H1 (cell line): ENCODE measurements around the gene PRPF31. TPM values are rescaled to one million over a fixed set of nuclear protein-coding genes. Genes with fewer than 3 reads are reported as not detected.

ENCODE experiments used
- ASH2L ChIP-seq: fragments of 200-600, 300-600 bp; sonication (generic); IDR thresholded peaks from one replicate; pipeline ENCODE4 v1.7.1; 2017; ENCODE audit warnings: low read length
- BRCA1 ChIP-seq: IDR thresholded peaks from 2 replicates; pipeline ENCODE4 v1.6.1; 2012; ENCODE audit warnings: low read depth, low read length, improper control_type of control experiment
- CBX5 ChIP-seq: fragments of 300-800, 300-1000 bp; sonication (generic); IDR thresholded peaks from 2 replicates; pipeline ENCODE4 v1.7.1; 2016; ENCODE audit warnings: antibody characterized with exemption, low read length, low read depth
- CHD2 ChIP-seq: IDR thresholded peaks from 2 replicates; pipeline ENCODE4 v1.6.1; 2012; ENCODE audit warnings: low read length, improper control_type of control experiment
- CREB1 ChIP-seq: IDR thresholded peaks from 2 replicates; pipeline ENCODE4 v1.6.1; 2012; ENCODE audit warnings: inconsistent platforms
- HDAC2 ChIP-seq, 2 experiments: fragments of 300-600 bp in 1 of 2; sonication (generic) in 1 of 2; IDR thresholded peaks; 2 replicates each; pipeline ENCODE4 v1.6.1; 2011 to 2012; ENCODE audit warnings: low read depth in 2 of 2, low read length in 2 of 2, mild to moderate bottlenecking in 2 of 2, moderate library complexity in 2 of 2, borderline replicate concordance in 1 of 2, inconsistent platforms in 1 of 2
- HDAC6 ChIP-seq: IDR thresholded peaks from one replicate; pipeline ENCODE4 v1.7.1; 2012; ENCODE audit warnings: low read depth, mild to moderate bottlenecking, inconsistent platforms, low read length, moderate library complexity
- KDM1A ChIP-seq: fragments of 200-600, 300-600 bp; sonication (generic); IDR thresholded peaks from 2 replicates; pipeline ENCODE4 v1.7.1; 2016; ENCODE audit warnings: mild to moderate bottlenecking, low read length, borderline replicate concordance
- KDM5A ChIP-seq: fragments of 200-600 bp; IDR thresholded peaks from 2 replicates; pipeline ENCODE4 v1.7.1; 2012; ENCODE audit warnings: mild to moderate bottlenecking, low read length, inconsistent platforms, mixed read lengths
- NANOG ChIP-seq: IDR thresholded peaks from 2 replicates; pipeline ENCODE4 v1.6.1; 2011; ENCODE audit warnings: low read length, low read depth, mild to moderate bottlenecking, inconsistent platforms; ENCODE audit not compliant: insufficient read depth, poor library complexity, severe bottlenecking
- POU5F1 ChIP-seq: IDR thresholded peaks from 2 replicates; pipeline ENCODE4 v1.6.1; 2011; ENCODE audit warnings: low read depth, mild to moderate bottlenecking, low read length, moderate library complexity
- RFX5 ChIP-seq: IDR thresholded peaks from 2 replicates; pipeline ENCODE4 v1.6.1; 2011; ENCODE audit warnings: low read depth, low read length, improper control_type of control experiment, borderline replicate concordance
- RXRA ChIP-seq: IDR thresholded peaks from 2 replicates; pipeline ENCODE4 v1.6.1; 2011; ENCODE audit warnings: low read depth, mild to moderate bottlenecking, low read length, moderate library complexity; ENCODE audit not compliant: insufficient read depth
- SIN3A ChIP-seq, 2 experiments: IDR thresholded peaks in 1 of 2; conservative IDR thresholded peaks in 1 of 2; 2 replicates each; pipeline ENCODE4 v1.6.1; 2011 to 2012; ENCODE audit warnings: low read length in 2 of 2, improper control_type of control experiment in 1 of 2, low read depth in 1 of 2, mild to moderate bottlenecking in 1 of 2
- SIRT6 ChIP-seq: IDR thresholded peaks from one replicate; pipeline ENCODE4 v1.7.1; 2012; ENCODE audit warnings: low read length, inconsistent platforms
- SIX5 ChIP-seq: IDR thresholded peaks from 2 replicates; pipeline ENCODE4 v1.6.1; 2011; ENCODE audit warnings: mild to moderate bottlenecking, low read depth, low read length
- SP2 ChIP-seq: IDR thresholded peaks from 2 replicates; pipeline ENCODE4 v1.6.1; 2012; ENCODE audit warnings: mild to moderate bottlenecking, low read length, inconsistent platforms
- SP4 ChIP-seq: IDR thresholded peaks from 2 replicates; pipeline ENCODE4 v1.6.1; 2012; ENCODE audit warnings: low read length, inconsistent platforms
- SUZ12 ChIP-seq: fragments of 200-600 bp; sonication (generic); IDR thresholded peaks from 2 replicates; pipeline ENCODE4 v1.6.1; 2012; ENCODE audit warnings: mild to moderate bottlenecking, inconsistent platforms, low read length, moderate library complexity, mixed read lengths
- TBP ChIP-seq: IDR thresholded peaks from 2 replicates; pipeline ENCODE4 v1.6.1; 2011; ENCODE audit warnings: low read depth, low read length, improper control_type of control experiment
- polyA plus RNA-seq, 7 experiments: library from polyadenylated mRNA; depleted of rRNA in 3 of 7; stranded (reverse) in 5 of 7; unstranded in 2 of 7; fragments of >200 nt in 5 of 7; fragments of 200-250 nt in 2 of 7; gene quantifications; 1 replicate in 5 of 7; 2 replicates in 1 of 7; 4 replicates in 1 of 7; pipeline versions ENCODE4 v1.2.1 to v1.2.3, GENCODE V29; 2011 to 2013; ENCODE audit warnings: missing spikeins in 2 of 7, mixed read lengths in 2 of 7
- total RNA-seq: library from RNA; stranded (reverse); fragmentation: NEBNext Ultra II Directional; extraction: Animal tissue kit (Norgen Biotek cat#: 25700); gene quantifications from 2 replicates; pipeline ENCODE4 v1.2.1, GENCODE V29; 2021
- TF ChIP-seq, protein P1 (sequence below): IDR thresholded peaks from 2 replicates; pipeline ENCODE4 v1.6.1; 2011; ENCODE audit warnings: low read depth, mild to moderate bottlenecking, low read length; ENCODE audit not compliant: insufficient read depth
- TF ChIP-seq, protein P2 (sequence below), 3 experiments: IDR thresholded peaks; 1 replicate in 2 of 3; 2 replicates in 1 of 3; pipeline versions ENCODE4 v1.5.1 to v1.6.1; 2011; ENCODE audit warnings: low read length in 3 of 3, mild to moderate bottlenecking in 3 of 3, inconsistent platforms in 2 of 3, low read depth in 1 of 3, moderate library complexity in 1 of 3; ENCODE audit not compliant: insufficient read depth in 1 of 3; ENCODE audit errors: control extremely low read depth in 1 of 3

The PRPF31 gene
- total and polyA plus RNA-seq, 2 of the 8 experiments (the other 6 are each of a cell fraction or from before 2014, with no cell fraction given): 51.1 to 97.4 TPM

DNA sequence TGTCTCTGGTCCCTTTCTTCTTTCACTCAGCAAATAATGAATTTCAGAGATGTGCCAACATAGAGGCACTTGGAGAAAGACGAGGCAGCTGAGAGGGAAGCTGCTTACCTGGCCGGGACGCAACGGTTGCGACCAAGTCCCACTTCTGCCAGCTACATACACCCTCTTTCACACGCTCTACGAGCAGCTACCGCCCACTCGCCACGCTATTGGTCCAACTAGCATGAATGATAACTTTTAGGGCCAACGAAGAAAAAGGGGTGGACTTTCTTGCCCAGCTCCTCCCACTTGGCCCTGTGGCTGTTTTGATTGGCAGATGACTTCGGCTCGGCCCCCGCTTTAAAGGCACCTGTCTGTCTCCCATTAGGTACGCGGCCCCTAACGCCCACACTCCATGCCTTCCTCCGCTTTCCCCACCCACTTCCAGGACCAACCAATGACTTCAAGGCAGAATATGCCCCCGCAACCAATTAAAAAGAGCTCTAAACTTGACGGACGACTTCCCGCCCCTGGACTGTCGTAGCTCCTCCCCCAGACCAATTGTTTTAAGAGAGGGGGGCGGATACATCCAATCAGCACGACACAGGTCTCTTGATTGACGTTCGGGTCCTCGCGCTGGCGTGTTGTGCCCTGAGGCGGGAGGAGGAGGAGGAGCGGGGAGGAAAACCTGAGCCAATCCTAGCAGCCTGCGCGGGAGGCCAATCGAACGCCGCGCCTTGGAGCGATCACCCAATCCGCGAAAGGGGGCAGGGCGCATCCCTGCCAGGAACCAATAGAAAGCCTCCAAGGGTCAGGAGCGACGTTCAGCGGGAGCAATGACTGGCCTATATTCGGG lies 21.5 kb downstream of the PRPF31 start (continued):
- TF ChIP-seq SP2 (peak; percentile 86), HDAC2 (IDR thresholded peaks at IDR 0.05; ENCODE audit: borderline replicate concordance in 1 of 2, low read depth in 2 of 2, low read length in 2 of 2) (no peak), RXRA (no peak), SP4 (peak; percentile 96), TBP (peak; percentile 64), CHD2 (peak; percentile 94), NANOG (no peak), SIN3A (conservative IDR thresholded peaks at IDR 0.05 in 1 of 2, IDR thresholded peaks at IDR 0.05 in 1 of 2; ENCODE audit: low read depth in 1 of 2, low read length in 2 of 2) (peak in 1 of 2 experiments; percentile 67; a peak in 2 of 4 replicates), ASH2L (no peak), RFX5 (no peak), SIRT6 (no peak), SIX5 (no peak), KDM1A (no peak), CREB1 (peak; percentile 59), CBX5 (no peak), BRCA1 (no peak), POU5F1 (no peak), SUZ12 (no peak), HDAC6 (no peak), KDM5A (no peak)
- TF ChIP-seq, protein P1, sequence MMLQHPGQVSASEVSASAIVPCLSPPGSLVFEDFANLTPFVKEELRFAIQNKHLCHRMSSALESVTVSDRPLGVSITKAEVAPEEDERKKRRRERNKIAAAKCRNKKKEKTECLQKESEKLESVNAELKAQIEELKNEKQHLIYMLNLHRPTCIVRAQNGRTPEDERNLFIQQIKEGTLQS: no peak
- TF ChIP-seq, protein P2, sequence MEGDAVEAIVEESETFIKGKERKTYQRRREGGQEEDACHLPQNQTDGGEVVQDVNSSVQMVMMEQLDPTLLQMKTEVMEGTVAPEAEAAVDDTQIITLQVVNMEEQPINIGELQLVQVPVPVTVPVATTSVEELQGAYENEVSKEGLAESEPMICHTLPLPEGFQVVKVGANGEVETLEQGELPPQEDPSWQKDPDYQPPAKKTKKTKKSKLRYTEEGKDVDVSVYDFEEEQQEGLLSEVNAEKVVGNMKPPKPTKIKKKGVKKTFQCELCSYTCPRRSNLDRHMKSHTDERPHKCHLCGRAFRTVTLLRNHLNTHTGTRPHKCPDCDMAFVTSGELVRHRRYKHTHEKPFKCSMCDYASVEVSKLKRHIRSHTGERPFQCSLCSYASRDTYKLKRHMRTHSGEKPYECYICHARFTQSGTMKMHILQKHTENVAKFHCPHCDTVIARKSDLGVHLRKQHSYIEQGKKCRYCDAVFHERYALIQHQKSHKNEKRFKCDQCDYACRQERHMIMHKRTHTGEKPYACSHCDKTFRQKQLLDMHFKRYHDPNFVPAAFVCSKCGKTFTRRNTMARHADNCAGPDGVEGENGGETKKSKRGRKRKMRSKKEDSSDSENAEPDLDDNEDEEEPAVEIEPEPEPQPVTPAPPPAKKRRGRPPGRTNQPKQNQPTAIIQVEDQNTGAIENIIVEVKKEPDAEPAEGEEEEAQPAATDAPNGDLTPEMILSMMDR (IDR thresholded peaks at IDR 0.05; ENCODE audit: control extremely low read depth in 1 of 3, insufficient read depth in 1 of 3, low read depth in 1 of 3, low read length in 3 of 3): no peak; a peak in 1 of 4 replicates
